T1000 (cell line): Measurements from ENCODE around the gene KIF3C.

Experiments used
- DNase-seq: peaks from one replicate; lab custom pipeline; 2025; ENCODE audit warnings: mixed read lengths; lab: John Stamatoyannopoulos, UW

KIF3C gene

GRCh38 chr2:25877431-25878360, 104.6 kb downstream of the KIF3C start:
- DNase-seq, result no peak
